Esophagus squamous epithelium (tissue), 4 donors: Measurements from ENCODE around the gene DLGAP1.
"Not testable (repeated sequence)": the region's sequence is repeated elsewhere in the genome, so short reads cannot be mapped to it uniquely, and the experiment has no call there.

Experiments used
- CTCF ChIP-seq, 6 experiments: fragments of 450-650 bp in 4 of 6; fragments of 200-600 bp in 2 of 6; sonication (generic) in 2 of 6; IDR thresholded peaks; one replicate each; pipeline ENCODE4 v1.5.1; 2016 to 2019; ENCODE audit warnings: antibody characterized with exemption in 6 of 6, mild to moderate bottlenecking in 4 of 6, moderate library complexity in 4 of 6
- POLR2A ChIP-seq, 4 donors: fragments of 450-650 bp; IDR thresholded peaks; one replicate each; pipeline ENCODE4 v1.6.1; 2017; ENCODE audit warnings: antibody characterized with exemption in 4 of 4, mild to moderate bottlenecking in 4 of 4, moderate library complexity in 3 of 4

- not testable (repeated sequence) for TF ChIP-seq CTCF, POLR2A (IDR thresholded peaks at IDR 0.05)
Measured at GRCh38 chr18:4034815-4035214, 420.3 kb downstream of the DLGAP1 start.
